Measurements from ENCODE around the gene TNS4. TPM values are rescaled to one million over a fixed set of nuclear protein-coding genes. Genes with fewer than 3 reads are reported as not detected.

TNS4 gene
- total RNA-seq, 1 experiment from 2014 or later: 0.59 TPM

GRCh38 chr17:40487371-40488020 lies 13.9 kb downstream of the TNS4 start:
- H3K4me1 ChIP-seq (ENCODE audit: insufficient read depth, low read length): peaks cover 9% of the 10 kb centered on the region
- peaks cover 62 to 68% of the 10 kb centered on the region in 2 experiments for H3K4me1 Mint-ChIP-seq
- DNase-seq: no peak
- no peak overlapping the region for H2BK120ac ChIP-seq (ENCODE audit: low read depth, low read length, poor library complexity, severe bottlenecking)
- no peak overlapping the region for H4K91ac ChIP-seq (ENCODE audit: insufficient read length, low read depth, low read length)
- no peak overlapping the region for H3K4me2 ChIP-seq (ENCODE audit: insufficient read depth, insufficient read length, low read length)
- no peak overlapping the region for H2AFZ ChIP-seq (ENCODE audit: low read length)
- H3K9me3 ChIP-seq (ENCODE audit: control insufficient read depth, low read depth, low read length): no peaks in the 10 kb centered on the region
- H3K27me3 Mint-ChIP-seq (ENCODE audit: low read depth): peaks cover 7% of the 10 kb centered on the region
- no peaks in the 10 kb centered on the region for H3K9me3 Mint-ChIP-seq
- H3K27ac ChIP-seq (ENCODE audit: insufficient read length, low read depth, low read length): no peak overlapping the region
- H3K27me3 ChIP-seq (ENCODE audit: insufficient read depth, low read length): no peaks in the 10 kb centered on the region; the same call in 1 of the 2 replicates
- H3K14ac ChIP-seq (ENCODE audit: insufficient read depth, low read length): no peak overlapping the region; the same call in 1 of the 2 replicates
- H3T11ph ChIP-seq (ENCODE audit: low read length): no peak overlapping the region
- H4K8ac ChIP-seq (replicated peaks; ENCODE audit: insufficient read length, low read depth, low read length): no peak overlapping the region
- no peak overlapping the region for H3K27ac Mint-ChIP-seq
- no peaks in the 10 kb centered on the region for H4K20me1 ChIP-seq (ENCODE audit: control insufficient read depth, insufficient read depth, insufficient read length)
- H3K36me3 Mint-ChIP-seq (ENCODE audit: insufficient read depth in 1 of 3, low read depth in 3 of 3): no peaks in the 10 kb centered on the region
- no peak overlapping the region for H2BK5ac ChIP-seq (ENCODE audit: insufficient read length, low read length)
- H2BK15ac ChIP-seq (ENCODE audit: low read depth, low read length): no peak overlapping the region
- no peak overlapping the region for H2AK5ac ChIP-seq (ENCODE audit: insufficient read length, low read length)
- H3K4me3 Mint-ChIP-seq: no peak overlapping the region
- H3K79me1 ChIP-seq (ENCODE audit: insufficient read depth, low read depth, low read length, poor library complexity, severe bottlenecking): no peaks in the 10 kb centered on the region
- no peak overlapping the region for H2BK20ac ChIP-seq (ENCODE audit: low read depth, low read length, poor library complexity, severe bottlenecking)
- no peaks in the 10 kb centered on the region for H3K79me2 ChIP-seq (ENCODE audit: insufficient read depth, low read length)
- no peak overlapping the region for H3K23ac ChIP-seq (ENCODE audit: insufficient read length, low read depth, low read length)
- no peak for TF ChIP-seq CTCF (conservative IDR thresholded peaks at IDR 0.05)
- no peak overlapping the region for H3K9ac ChIP-seq (ENCODE audit: extremely low read depth, insufficient read length, low read length)
- no peak overlapping the region for H4K5ac ChIP-seq (ENCODE audit: insufficient read length, low read depth, low read length)
- no peak overlapping the region for H3K18ac ChIP-seq (ENCODE audit: insufficient read length, low read depth, low read length)
- H3K4ac ChIP-seq (ENCODE audit: low read depth, low read length): no peak overlapping the region
- no CpG with 5 or more reads among the region's 7 CpGs for WGBS (ENCODE audit: extremely low coverage, insufficient read length, low lambda C conversion rate)
- H3K56ac ChIP-seq (ENCODE audit: insufficient read length, low read depth, low read length): no peak overlapping the region
- no peak overlapping the region for H2BK12ac ChIP-seq (ENCODE audit: insufficient read length, low read depth, low read length)
- H3K23me2 ChIP-seq (ENCODE audit: insufficient read length, low read depth, low read length, poor library complexity, severe bottlenecking): no peaks in the 10 kb centered on the region
